ENCODE measurements around the gene DEDD2.

Gene DEDD2

GRCh38 chr19:42166316-42166715 is 51.2 kb downstream of the DEDD2 start:
- no peak for TF ChIP-seq CTCF (IDR thresholded peaks at IDR 0.05)

- TF ChIP-seq CTCF (IDR thresholded peaks at IDR 0.05) = no peak
Measured at GRCh38 chr19:42165146-42165545, 52.3 kb downstream of the DEDD2 start.

GRCh38 chr19:42161616-42162263 is 55.7 kb downstream of the DEDD2 start:
- no peak for TF ChIP-seq CTCF (IDR thresholded peaks at IDR 0.05)

GRCh38 chr19:42159942-42160341 is 57.5 kb downstream of the DEDD2 start:
- no peak for TF ChIP-seq CTCF (IDR thresholded peaks at IDR 0.05)

GRCh38 chr19:42158926-42159325 is 58.6 kb downstream of the DEDD2 start:
- TF ChIP-seq CTCF (IDR thresholded peaks at IDR 0.05) = no peak

GRCh38 chr19:42156571-42156970 is 60.9 kb downstream of the DEDD2 start:
- no peak for TF ChIP-seq CTCF (IDR thresholded peaks at IDR 0.05)

GRCh38 chr19:42155796-42156195 is 61.7 kb downstream of the DEDD2 start:
- TF ChIP-seq CTCF (IDR thresholded peaks at IDR 0.05) = no peak
